Trophoblast cell (in vitro differentiated cells and primary cell): ENCODE data around the gene ACACA.

Source experiments
- DNase-seq, 2 donors: peaks; one replicate each; pipeline ENCODE4 v3.0.0-alpha.2; 2016
- H2AFZ ChIP-seq: 2 replicates; pipeline ENCODE4 v1.6.1; 2013; ENCODE audit warnings: low read length, moderate library complexity, mild to moderate bottlenecking; ENCODE audit not compliant: insufficient read depth, poor library complexity
- H2AK5ac ChIP-seq: 2 replicates; pipeline ENCODE4 v1.6.1; 2013; ENCODE audit warnings: mild to moderate bottlenecking, low read length
- H2BK120ac ChIP-seq: 2 replicates; pipeline ENCODE4 v1.6.1; 2013; ENCODE audit warnings: low read length, mild to moderate bottlenecking, moderate library complexity; ENCODE audit not compliant: insufficient read depth, poor library complexity
- H2BK12ac ChIP-seq: 2 replicates; pipeline ENCODE4 v1.6.1; 2013; ENCODE audit warnings: mild to moderate bottlenecking, low read length, moderate library complexity
- H2BK5ac ChIP-seq: 2 replicates; pipeline ENCODE4 v1.6.1; 2013; ENCODE audit warnings: low read length, low read depth, moderate library complexity, mild to moderate bottlenecking; ENCODE audit not compliant: poor library complexity
- H3K14ac ChIP-seq: 2 replicates; pipeline ENCODE4 v1.6.1; 2013; ENCODE audit warnings: mild to moderate bottlenecking, low read length
- H3K18ac ChIP-seq: 2 replicates; pipeline ENCODE4 v1.6.1; 2013; ENCODE audit warnings: mild to moderate bottlenecking, low read length
- H3K23ac ChIP-seq: 2 replicates; pipeline ENCODE4 v1.6.1; 2013; ENCODE audit warnings: low read length
- H3K27ac ChIP-seq: 2 replicates; pipeline ENCODE4 v1.5.1; 2013; ENCODE audit warnings: low read depth, mild to moderate bottlenecking, inconsistent platforms, low read length, moderate library complexity
- H3K27me3 ChIP-seq: 2 replicates; pipeline ENCODE4 v1.6.1; 2013; ENCODE audit warnings: inconsistent platforms, mild to moderate bottlenecking, low read length, moderate library complexity; ENCODE audit not compliant: insufficient read depth
- H3K36me3 ChIP-seq, 2 experiments: 1 replicate in 1 of 2; 2 replicates in 1 of 2; pipeline ENCODE4 v1.6.1; 2013; ENCODE audit warnings: low read length in 2 of 2, mild to moderate bottlenecking in 2 of 2, moderate library complexity in 1 of 2; ENCODE audit not compliant: insufficient read depth in 2 of 2, control insufficient read depth in 1 of 2
- H3K4ac ChIP-seq: 2 replicates; pipeline ENCODE4 v1.6.1; 2013; ENCODE audit warnings: low read depth, mild to moderate bottlenecking, low read length, moderate library complexity
- H3K4me1 ChIP-seq, 2 experiments: 1 replicate in 1 of 2; 2 replicates in 1 of 2; pipeline ENCODE4 v1.6.1; 2013; ENCODE audit warnings: low read length in 2 of 2, mild to moderate bottlenecking in 2 of 2, moderate library complexity in 1 of 2; ENCODE audit not compliant: insufficient read depth in 2 of 2, control insufficient read depth in 1 of 2
- H3K4me2 ChIP-seq: 2 replicates; pipeline ENCODE4 v1.6.1; 2013; ENCODE audit warnings: inconsistent platforms, mild to moderate bottlenecking, low read length, moderate library complexity
- H3K4me3 ChIP-seq: 2 replicates; pipeline ENCODE4 v1.5.1; 2013; ENCODE audit warnings: mild to moderate bottlenecking, low read depth, low read length, inconsistent platforms
- H3K79me1 ChIP-seq: one replicate; pipeline ENCODE4 v1.6.1; 2013; ENCODE audit warnings: low read length
- H3K79me2 ChIP-seq: 2 replicates; pipeline ENCODE4 v1.6.1; 2013; ENCODE audit warnings: low read length, mild to moderate bottlenecking; ENCODE audit not compliant: control insufficient read depth, insufficient read depth, poor library complexity
- H3K9ac ChIP-seq: 2 replicates; pipeline ENCODE4 v1.6.1; 2013; ENCODE audit warnings: mild to moderate bottlenecking, low read length
- H3K9me3 ChIP-seq: 2 replicates; pipeline ENCODE4 v1.6.1; 2013; ENCODE audit warnings: low read depth, mild to moderate bottlenecking, control low read depth, inconsistent platforms, low read length; ENCODE audit not compliant: insufficient read depth
- H4K12ac ChIP-seq: 2 replicates; pipeline ENCODE4 v1.6.1; 2013; ENCODE audit warnings: low read depth, mild to moderate bottlenecking, low read length, moderate library complexity
- H4K8ac ChIP-seq: 2 replicates; pipeline ENCODE4 v1.6.1; 2013; ENCODE audit warnings: low read depth, mild to moderate bottlenecking, low read length, moderate library complexity
- H4K91ac ChIP-seq: one replicate; pipeline ENCODE4 v1.6.1; 2013; ENCODE audit warnings: low read depth, mild to moderate bottlenecking, low read length, moderate library complexity
- WGBS: extraction: QIAGEN DNeasy Blood & Tissue Kit; methylation state at CpG from one replicate; pipeline ENCODE4 v1.1.7; 2013; ENCODE audit warnings: missing lambda C conversion rate; ENCODE audit not compliant: insufficient read length, insufficient coverage; ENCODE audit errors: extremely low coverage; 5-methylcytosine and 5-hydroxymethylcytosine counted together

ACACA gene

GRCh38 chr17:37273409-37274051 is 133.1 kb downstream of the ACACA start:
- Histone ChIP-seq H3K27me3 (no peaks in the 10 kb centered on the region), H3K79me2 (no peaks in the 10 kb centered on the region), H3K27ac (no peak overlapping the region), H2AK5ac (no peak overlapping the region), H4K12ac (no peak overlapping the region), H3K23ac (no peak overlapping the region), H4K91ac (no peak overlapping the region), H3K9me3 (no peaks in the 10 kb centered on the region), H2BK120ac (no peak overlapping the region), H2AFZ (no peak overlapping the region), H2BK5ac (no peak overlapping the region), H3K14ac (no peak overlapping the region), H4K8ac (no peak overlapping the region), H3K79me1 (no peaks in the 10 kb centered on the region), H3K4me3 (no peak overlapping the region), H3K36me3 (peaks cover 5 to 11% of the 10 kb centered on the region in 2 experiments), H3K4ac (no peak overlapping the region), H3K4me1 (no peaks in the 10 kb centered on the region), H2BK12ac (no peak overlapping the region), H3K4me2 (no peak overlapping the region), H3K9ac (no peak overlapping the region), H3K18ac (no peak overlapping the region)
- no peak for DNase-seq
- no CpG with 5 or more reads among the region's 3 CpGs for WGBS

GRCh38 chr17:37265446-37266173 is 141.0 kb downstream of the ACACA start:
- H3K27ac ChIP-seq, result no peak overlapping the region
- H3K27me3 ChIP-seq, result no peaks in the 10 kb centered on the region
- H2BK5ac ChIP-seq, result no peak overlapping the region
- no peak overlapping the region for H3K23ac ChIP-seq
- H4K12ac ChIP-seq, result no peak overlapping the region
- no peak overlapping the region for H3K18ac ChIP-seq
- H3K4ac ChIP-seq, result no peak overlapping the region
- no peak overlapping the region for H2AFZ ChIP-seq
- H3K79me1 ChIP-seq, result no peaks in the 10 kb centered on the region
- H3K9ac ChIP-seq, result no peak overlapping the region
- H2BK120ac ChIP-seq, result no peak overlapping the region
- H4K91ac ChIP-seq, result no peak overlapping the region
- H4K8ac ChIP-seq, result no peak overlapping the region
- H3K4me2 ChIP-seq, result no peak overlapping the region
- H3K36me3 ChIP-seq, result peaks cover 12 to 27% of the 10 kb centered on the region in 2 experiments
- WGBS, result no CpG with 5 or more reads among the region's 2 CpGs
- no peaks in the 10 kb centered on the region for H3K4me1 ChIP-seq
- H3K9me3 ChIP-seq, result peaks cover 3% of the 10 kb centered on the region
- no peak overlapping the region for H3K4me3 ChIP-seq
- no peak for DNase-seq
- no peak overlapping the region for H2AK5ac ChIP-seq
- no peak overlapping the region for H3K14ac ChIP-seq
- no peaks in the 10 kb centered on the region for H3K79me2 ChIP-seq
- H2BK12ac ChIP-seq, result no peak overlapping the region

GRCh38 chr17:37261286-37261685 is 145.3 kb downstream of the ACACA start:
- no CpG with 5 or more reads among the region's 1 CpG for WGBS
- Histone ChIP-seq H2BK5ac (no peak overlapping the region), H3K79me2 (no peaks in the 10 kb centered on the region)

GRCh38 chr17:37259030-37259735 is 147.5 kb downstream of the ACACA start:
- Histone ChIP-seq H3K79me1 (no peaks in the 10 kb centered on the region), H3K4me2 (no peak overlapping the region), H4K12ac (no peak overlapping the region), H2BK12ac (no peak overlapping the region), H3K27ac (no peak overlapping the region), H3K23ac (no peak overlapping the region), H2AFZ (no peak overlapping the region), H3K27me3 (no peaks in the 10 kb centered on the region), H4K91ac (no peak overlapping the region), H2BK5ac (no peak overlapping the region), H3K18ac (no peak overlapping the region), H3K14ac (no peak overlapping the region), H3K4ac (no peak overlapping the region), H3K36me3 (peaks cover 8 to 14% of the 10 kb centered on the region in 2 experiments), H3K4me3 (no peak overlapping the region), H3K9ac (no peak overlapping the region), H2BK120ac (no peak overlapping the region), H3K79me2 (no peaks in the 10 kb centered on the region), H4K8ac (no peak overlapping the region), H3K4me1 (no peaks in the 10 kb centered on the region), H3K9me3 (no peaks in the 10 kb centered on the region), H2AK5ac (no peak overlapping the region)
- peak; percentile 57 to 63 for DNase-seq
- WGBS, result no CpG with 5 or more reads among the region's 3 CpGs

More at GRCh38 chr17:37261286-37261685, 145.3 kb downstream of the ACACA start:
- Histone ChIP-seq H2AFZ (no peak overlapping the region), H3K4me3 (no peak overlapping the region), H3K4ac (no peak overlapping the region), H4K12ac (no peak overlapping the region), H3K79me1 (no peaks in the 10 kb centered on the region), H3K4me2 (no peak overlapping the region), H3K18ac (no peak overlapping the region), H2AK5ac (no peak overlapping the region), H3K27me3 (no peaks in the 10 kb centered on the region), H4K91ac (no peak overlapping the region), H3K23ac (no peak overlapping the region), H3K27ac (no peak overlapping the region), H3K4me1 (no peaks in the 10 kb centered on the region), H3K14ac (no peak overlapping the region), H3K36me3 (peaks cover 13 to 28% of the 10 kb centered on the region in 2 experiments), H2BK12ac (no peak overlapping the region), H4K8ac (no peak overlapping the region), H2BK120ac (no peak overlapping the region), H3K9ac (no peak overlapping the region), H3K9me3 (peaks cover 3% of the 10 kb centered on the region)
- DNase-seq, result no peak
